HS-27A (cell line): ENCODE results near the gene HBG1.

Experiments
- DNase-seq: peaks from one replicate; pipeline ENCODE4 v3.0.0-alpha.2; 2012; ENCODE audit warnings: low read depth, missing footprints

Gene HBG1

GRCh38 chr11:5246772-5247471 lies 2.7 kb downstream of the HBG1 start:
- no peak for DNase-seq

GRCh38 chr11:5245155-5245554 lies 4.5 kb downstream of the HBG1 start:
- no peak for DNase-seq

- no peak for DNase-seq
Measured at GRCh38 chr11:5243816-5244180, 5.9 kb downstream of the HBG1 start.

- no peak for DNase-seq
Measured at GRCh38 chr11:5242933-5243815, 6.5 kb downstream of the HBG1 start.

GRCh38 chr11:5242208-5242607 lies 7.4 kb downstream of the HBG1 start:
- no peak for DNase-seq

GRCh38 chr11:5241458-5241857 lies 8.2 kb downstream of the HBG1 start:
- DNase-seq, result no peak

- no peak for DNase-seq
Measured at GRCh38 chr11:5240458-5240857, 9.2 kb downstream of the HBG1 start.

GRCh38 chr11:5240056-5240455 lies 9.6 kb downstream of the HBG1 start:
- DNase-seq, result no peak

- no peak for DNase-seq
Measured at GRCh38 chr11:5239046-5239445, 10.6 kb downstream of the HBG1 start.

- DNase-seq, result no peak
Measured at GRCh38 chr11:5238486-5238885, 11.2 kb downstream of the HBG1 start.

GRCh38 chr11:5237420-5237819 lies 12.2 kb downstream of the HBG1 start:
- DNase-seq, result no peak

GRCh38 chr11:5235364-5236095 lies 14.1 kb downstream of the HBG1 start:
- DNase-seq, result no peak

- DNase-seq, result no peak
Measured at GRCh38 chr11:5234381-5234834, 15.2 kb downstream of the HBG1 start, which contains the start of gene HBD. HBD (minus strand) TSS chr11:5234483; CDS start chr11:5234433, 50 bp downstream.

GRCh38 chr11:5233307-5233706 lies 16.4 kb downstream of the HBG1 start:
- no peak for DNase-seq

GRCh38 chr11:5232821-5233220 lies 16.8 kb downstream of the HBG1 start:
- DNase-seq, result no peak

GRCh38 chr11:5232176-5232575 lies 17.5 kb downstream of the HBG1 start:
- no peak for DNase-seq

- DNase-seq, result no peak
Measured at GRCh38 chr11:5231111-5231510, 18.5 kb downstream of the HBG1 start.

- no peak for DNase-seq
Measured at GRCh38 chr11:5230266-5230665, 19.4 kb downstream of the HBG1 start.

GRCh38 chr11:5229796-5230195 lies 19.9 kb downstream of the HBG1 start:
- DNase-seq, result no peak

- DNase-seq, result no peak
Measured at GRCh38 chr11:5229356-5229755, 20.3 kb downstream of the HBG1 start.

GRCh38 chr11:5228124-5228523 lies 21.5 kb downstream of the HBG1 start:
- DNase-seq, result no peak

GRCh38 chr11:5227681-5228080 lies 22.0 kb downstream of the HBG1 start:
- DNase-seq, result no peak
